ENCODE data around the gene RUFY3. TPM values are rescaled to one million over a fixed set of nuclear protein-coding genes. Genes with fewer than 3 reads are reported as not detected.
A peak's percentile ranks its signal among the peaks of the same experiment; 100 is the strongest.
"Not testable (repeated sequence)": the region's sequence is repeated elsewhere in the genome, so short reads cannot be mapped to it uniquely, and the experiment has no call there.

The RUFY3 gene
- total RNA-seq, 1 donor from 2014 or later, result 30.9 TPM

GRCh38 chr4:70735915-70736314 is 14.2 kb downstream of the RUFY3 start:
- DNase-seq (ENCODE audit: low read depth, low spot score), result not testable (repeated sequence)

GRCh38 chr4:70737006-70737405 is 15.2 kb downstream of the RUFY3 start:
- DNase-seq (ENCODE audit: low read depth, low spot score), result no peak

GRCh38 chr4:70737409-70737808 is 15.6 kb downstream of the RUFY3 start:
- DNase-seq (ENCODE audit: low read depth, low spot score), result no peak

- no peak for DNase-seq (ENCODE audit: low read depth, low spot score)
Measured at GRCh38 chr4:70739496-70740337, 18.0 kb downstream of the RUFY3 start.

- no peak for DNase-seq (ENCODE audit: low read depth, low spot score)
Measured at GRCh38 chr4:70741867-70742658, 20.3 kb downstream of the RUFY3 start.

GRCh38 chr4:70743731-70744130 is 22.0 kb downstream of the RUFY3 start:
- no peak for DNase-seq (ENCODE audit: low read depth, low spot score)

GRCh38 chr4:70746179-70746839 is 24.5 kb downstream of the RUFY3 start:
- no peak for DNase-seq (ENCODE audit: low read depth, low spot score)

GRCh38 chr4:70747874-70748273 is 26.1 kb downstream of the RUFY3 start:
- DNase-seq (ENCODE audit: low read depth, low spot score), result no peak

- DNase-seq (ENCODE audit: low read depth, low spot score), result no peak
Measured at GRCh38 chr4:70749313-70749712, 27.5 kb downstream of the RUFY3 start.

- DNase-seq (ENCODE audit: low read depth, low spot score), result no peak
Measured at GRCh38 chr4:70752236-70752635, 30.5 kb downstream of the RUFY3 start.

GRCh38 chr4:70753630-70754029 is 31.9 kb downstream of the RUFY3 start:
- DNase-seq (ENCODE audit: low read depth, low spot score), result no peak

GRCh38 chr4:70754470-70754869 is 32.7 kb downstream of the RUFY3 start:
- DNase-seq (ENCODE audit: low read depth, low spot score), result no peak

GRCh38 chr4:70754990-70755688 is 33.4 kb downstream of the RUFY3 start:
- DNase-seq (ENCODE audit: low read depth, low spot score), result no peak

GRCh38 chr4:70759126-70759525 is 37.4 kb downstream of the RUFY3 start:
- no peak for DNase-seq (ENCODE audit: low read depth, low spot score)

GRCh38 chr4:70759627-70760026 is 37.9 kb downstream of the RUFY3 start:
- no peak for DNase-seq (ENCODE audit: low read depth, low spot score)

GRCh38 chr4:70760662-70761061 is 38.9 kb downstream of the RUFY3 start:
- no peak for DNase-seq (ENCODE audit: low read depth, low spot score)

GRCh38 chr4:70761276-70761816 is 39.6 kb downstream of the RUFY3 start:
- no peak for DNase-seq (ENCODE audit: low read depth, low spot score)

GRCh38 chr4:70765368-70765767 is 43.6 kb downstream of the RUFY3 start:
- DNase-seq (ENCODE audit: low read depth, low spot score), result no peak

- peak; percentile 13 for DNase-seq (ENCODE audit: low read depth, low spot score)
Measured at GRCh38 chr4:70768301-70768948, 46.7 kb downstream of the RUFY3 start.

GRCh38 chr4:70769396-70769795 is 47.6 kb downstream of the RUFY3 start:
- not testable (repeated sequence) for DNase-seq (ENCODE audit: low read depth, low spot score)

Data from pulmonary artery endothelial cell (primary cell).